Tibial nerve (tissue), 4 donors: ENCODE results near the gene VSTM2B. TPM values are rescaled to one million over a fixed set of nuclear protein-coding genes. Genes with fewer than 3 reads are reported as not detected.

Source experiments
- DNase-seq, 2 donors: peaks; one replicate each; pipeline ENCODE4 v3.0.0-alpha.2; 2019; ENCODE audit warnings: low spot score in 2 of 2
- H3K27ac ChIP-seq, 4 donors: fragments of 200-600 bp; sonication (generic) in 3 of 4; one replicate each; pipeline ENCODE4 v1.5.1; 2017 to 2019; ENCODE audit warnings: mild to moderate bottlenecking in 1 of 4
- H3K27me3 ChIP-seq, 2 donors: fragments of 200-600 bp; sonication (generic) in 1 of 2; one replicate each; pipeline versions ENCODE4 v1.5.1 to v1.6.0; 2017 to 2019
- H3K36me3 ChIP-seq, 3 donors: fragments of 200-600 bp; sonication (generic); one replicate each; pipeline ENCODE4 v1.5.1; 2018 to 2019
- H3K4me1 ChIP-seq, 4 donors: fragments of 200-600 bp; sonication (generic) in 3 of 4; one replicate each; pipeline ENCODE4 v1.5.1; 2017 to 2019
- H3K4me3 ChIP-seq, 4 donors: fragments of 200-600 bp; sonication (generic) in 3 of 4; one replicate each; pipeline ENCODE4 v1.5.1; 2017 to 2019; ENCODE audit warnings: mild to moderate bottlenecking in 1 of 4, moderate library complexity in 1 of 4
- H3K9me3 ChIP-seq, 4 donors: fragments of 200-600 bp; sonication (generic) in 3 of 4; one replicate each; pipeline ENCODE4 v1.5.1; 2017 to 2019
- CTCF ChIP-seq, 5 experiments: fragments of 200-600 bp in 3 of 5; fragments of 450-650 bp in 2 of 5; sonication (generic) in 3 of 5; IDR thresholded peaks; one replicate each; pipeline ENCODE4 v1.5.1; 2016 to 2019; ENCODE audit warnings: antibody characterized with exemption in 5 of 5, mild to moderate bottlenecking in 3 of 5, moderate library complexity in 2 of 5
- EP300 ChIP-seq, 2 donors: sonication (generic); formaldehyde crosslinking; IDR thresholded peaks; one replicate each; pipeline ENCODE4 v1.6.1; 2017; ENCODE audit warnings: antibody characterized with exemption in 2 of 2, mild to moderate bottlenecking in 1 of 2
- POLR2A ChIP-seq, 2 donors: fragments of 450-650 bp; IDR thresholded peaks; one replicate each; pipeline ENCODE4 v1.6.1; 2017; ENCODE audit warnings: antibody characterized with exemption in 2 of 2, mild to moderate bottlenecking in 2 of 2, moderate library complexity in 2 of 2
- WGBS, 2 donors: methylation state at CpG; one replicate each; pipeline ENCODE4 v1.1.5; 2018; 5-methylcytosine and 5-hydroxymethylcytosine counted together
- total RNA-seq, 4 donors: library from RNA; depleted of rRNA; stranded (reverse); fragments of >200 nt; gene quantifications; one replicate each; pipeline ENCODE4 v1.1.0, GENCODE V29; 2016

Gene VSTM2B
- total RNA-seq, 4 donors from 2014 or later = not detected

GRCh38 chr19:29545866-29546582 lies 20.2 kb downstream of the VSTM2B start:
- Histone ChIP-seq H3K9me3 (peaks cover 0 to 9% (median 0%) of the 10 kb centered on the region in 4 donors), H3K4me3 (no peak overlapping the region), H3K27me3 (no peaks in the 10 kb centered on the region), H3K27ac (no peak overlapping the region), H3K36me3 (no peaks in the 10 kb centered on the region), H3K4me1 (no peaks in the 10 kb centered on the region)
- TF ChIP-seq CTCF (IDR thresholded peaks at IDR 0.05) (no peak), EP300 (IDR thresholded peaks at IDR 0.05) (no peak), POLR2A (IDR thresholded peaks at IDR 0.05) (no peak)
- DNase-seq = no peak
- 71 to 72% methylated on average over 8 of the region's 8 CpGs for WGBS, 2 donors

- Histone ChIP-seq H3K36me3 (no peaks in the 10 kb centered on the region), H3K4me3 (no peak overlapping the region), H3K27me3 (no peaks in the 10 kb centered on the region), H3K9me3 (peaks cover 0 to 9% (median 0%) of the 10 kb centered on the region in 4 donors), H3K27ac (no peak overlapping the region), H3K4me1 (no peaks in the 10 kb centered on the region)
- 19 to 41% methylated on average over 3 to 10 of the region's 10 CpGs for WGBS, 2 donors
- DNase-seq = no peak
- TF ChIP-seq POLR2A (IDR thresholded peaks at IDR 0.05) = no peak
- no peak for TF ChIP-seq EP300 (IDR thresholded peaks at IDR 0.05)
- TF ChIP-seq CTCF (IDR thresholded peaks at IDR 0.05) = no peak
These were observed 20.9 kb downstream of the VSTM2B start for GRCh38 chr19:29546583-29547190.

- H3K27me3 ChIP-seq = no peaks in the 10 kb centered on the region
- DNase-seq = no peak
- TF ChIP-seq POLR2A (IDR thresholded peaks at IDR 0.05) (no peak), EP300 (IDR thresholded peaks at IDR 0.05) (no peak), CTCF (IDR thresholded peaks at IDR 0.05) (no peak)
- WGBS, 2 donors = 67 to 72% methylated on average over 7 of the region's 7 CpGs
- H3K27ac ChIP-seq = no peak overlapping the region
- H3K36me3 ChIP-seq = no peaks in the 10 kb centered on the region
- H3K4me1 ChIP-seq = no peaks in the 10 kb centered on the region
- H3K4me3 ChIP-seq = no peak overlapping the region
- peaks cover 0 to 9% (median 0%) of the 10 kb centered on the region in 4 donors for H3K9me3 ChIP-seq
These were observed 21.7 kb downstream of the VSTM2B start for GRCh38 chr19:29547361-29547960.

GRCh38 chr19:29547981-29548380 lies 22.2 kb downstream of the VSTM2B start:
- Histone ChIP-seq H3K27ac (no peak overlapping the region), H3K36me3 (no peaks in the 10 kb centered on the region), H3K27me3 (no peaks in the 10 kb centered on the region), H3K4me3 (no peak overlapping the region), H3K4me1 (no peaks in the 10 kb centered on the region), H3K9me3 (peaks cover 0 to 14% (median 0%) of the 10 kb centered on the region in 4 donors)
- DNase-seq = no peak
- TF ChIP-seq CTCF (IDR thresholded peaks at IDR 0.05) (no peak), POLR2A (IDR thresholded peaks at IDR 0.05) (no peak), EP300 (IDR thresholded peaks at IDR 0.05) (no peak)
- WGBS, 2 donors = 60 to 64% methylated on average over 8 of the region's 8 CpGs
